ENCODE measurements around the gene TMEM14B. TPM values are rescaled to one million over a fixed set of nuclear protein-coding genes. Genes with fewer than 3 reads are reported as not detected.
A peak's percentile ranks its signal among the peaks of the same experiment; 100 is the strongest.

The TMEM14B gene
- total and polyA plus RNA-seq, 9 of the 15 experiments (the other 6 are each of a cell fraction or from before 2014, with no cell fraction given): 174 to 862 (median 263) TPM

DNA sequence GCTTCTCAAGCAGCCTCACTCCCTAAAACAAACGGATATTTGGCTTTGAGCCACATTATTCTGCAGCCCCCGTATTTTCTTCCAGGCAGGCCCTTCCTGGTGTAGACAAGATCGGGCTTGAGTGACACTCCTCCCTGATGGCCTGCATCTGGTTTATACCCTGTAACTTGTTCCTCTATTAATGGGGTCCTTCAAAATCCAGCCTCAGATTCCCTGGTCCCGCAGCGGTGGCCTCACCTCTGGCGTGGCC is 25.1 kb upstream of the TMEM14B start (continued):
- TF ChIP-seq, protein P1, sequence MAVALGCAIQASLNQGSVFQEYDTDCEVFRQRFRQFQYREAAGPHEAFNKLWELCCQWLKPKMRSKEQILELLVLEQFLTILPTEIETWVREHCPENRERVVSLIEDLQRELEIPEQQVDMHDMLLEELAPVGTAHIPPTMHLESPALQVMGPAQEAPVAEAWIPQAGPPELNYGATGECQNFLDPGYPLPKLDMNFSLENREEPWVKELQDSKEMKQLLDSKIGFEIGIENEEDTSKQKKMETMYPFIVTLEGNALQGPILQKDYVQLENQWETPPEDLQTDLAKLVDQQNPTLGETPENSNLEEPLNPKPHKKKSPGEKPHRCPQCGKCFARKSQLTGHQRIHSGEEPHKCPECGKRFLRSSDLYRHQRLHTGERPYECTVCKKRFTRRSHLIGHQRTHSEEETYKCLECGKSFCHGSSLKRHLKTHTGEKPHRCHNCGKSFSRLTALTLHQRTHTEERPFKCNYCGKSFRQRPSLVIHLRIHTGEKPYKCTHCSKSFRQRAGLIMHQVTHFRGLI (CRISPR knock-in tag; IDR thresholded peaks at IDR 0.05): no peak
- TF ChIP-seq ZNF75A (CRISPR knock-in tag; IDR thresholded peaks at IDR 0.05) (0 out of 2 replicates have a peak, but pooled peaks have one; percentile 57), ILF3 (IDR thresholded peaks at IDR 0.05; ENCODE audit: borderline replicate concordance) (no peak), ZNF274 (IDR thresholded peaks at IDR 0.05; ENCODE audit: borderline replicate concordance, low read depth, low read length) (no peak), L3MBTL2 (IDR thresholded peaks at IDR 0.05) (peak; percentile 98), NR2C2 (CRISPR knock-in tag; IDR thresholded peaks at IDR 0.05) (no peak), NR2C2 (tag; IDR thresholded peaks at IDR 0.05) (0 out of 2 replicates have a peak, but pooled peaks have one; percentile 38), ZNF212 (CRISPR knock-in tag; IDR thresholded peaks at IDR 0.05) (0 out of 2 replicates have a peak, but pooled peaks have one; percentile 73), ZNF217 (CRISPR knock-in tag; IDR thresholded peaks at IDR 0.05) (no peak), PHF21A (IDR thresholded peaks at IDR 0.05; ENCODE audit: borderline replicate concordance, low read depth) (no peak), CEBPG (CRISPR knock-in tag; IDR thresholded peaks at IDR 0.05) (no peak), CEBPG (tag; conservative IDR thresholded peaks at IDR 0.05 in 1 of 2, IDR thresholded peaks at IDR 0.05 in 1 of 2) (peak; percentile 72 to 89; a peak in 3 of 4 replicates), C11orf30 (IDR thresholded peaks at IDR 0.05; ENCODE audit: low read depth) (no peak), OTX1 (CRISPR knock-in tag; IDR thresholded peaks at IDR 0.05) (no peak), HMGN3 (IDR thresholded peaks at IDR 0.05; ENCODE audit: borderline replicate concordance, extremely low read depth, insufficient read length, low read depth, low read length) (no peak), MCM7 (IDR thresholded peaks at IDR 0.05) (no peak), PHB2 (IDR thresholded peaks at IDR 0.05; ENCODE audit: low read depth) (no peak), SAP30 (IDR thresholded peaks at IDR 0.05; ENCODE audit: borderline replicate concordance, insufficient read depth, low read depth, low read length, poor library complexity, severe bottlenecking) (peak; percentile 40), ZNF551 (CRISPR knock-in tag; IDR thresholded peaks at IDR 0.05) (no peak), MCM5 (IDR thresholded peaks at IDR 0.05; ENCODE audit: low read depth) (no peak)
- TF ChIP-seq, protein P2, sequence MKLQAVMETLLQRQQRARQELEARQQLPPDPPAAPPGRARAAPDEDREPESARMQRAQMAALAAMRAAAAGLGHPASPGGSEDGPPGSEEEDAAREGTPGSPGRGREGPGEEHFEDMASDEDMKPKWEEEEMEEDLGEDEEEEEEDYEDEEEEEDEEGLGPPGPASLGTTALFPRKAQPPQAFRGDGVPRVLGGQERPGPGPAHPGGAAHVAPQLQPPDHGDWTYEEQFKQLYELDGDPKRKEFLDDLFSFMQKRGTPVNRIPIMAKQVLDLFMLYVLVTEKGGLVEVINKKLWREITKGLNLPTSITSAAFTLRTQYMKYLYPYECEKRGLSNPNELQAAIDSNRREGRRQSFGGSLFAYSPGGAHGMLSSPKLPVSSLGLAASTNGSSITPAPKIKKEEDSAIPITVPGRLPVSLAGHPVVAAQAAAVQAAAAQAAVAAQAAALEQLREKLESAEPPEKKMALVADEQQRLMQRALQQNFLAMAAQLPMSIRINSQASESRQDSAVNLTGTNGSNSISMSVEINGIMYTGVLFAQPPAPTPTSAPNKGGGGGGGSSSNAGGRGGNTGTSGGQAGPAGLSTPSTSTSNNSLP (IDR thresholded peaks at IDR 0.05; ENCODE audit: borderline replicate concordance, low read depth, low read length): no peak
- TF ChIP-seq, protein P3, sequence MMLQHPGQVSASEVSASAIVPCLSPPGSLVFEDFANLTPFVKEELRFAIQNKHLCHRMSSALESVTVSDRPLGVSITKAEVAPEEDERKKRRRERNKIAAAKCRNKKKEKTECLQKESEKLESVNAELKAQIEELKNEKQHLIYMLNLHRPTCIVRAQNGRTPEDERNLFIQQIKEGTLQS (IDR thresholded peaks at IDR 0.05): peak; percentile 63; the same call in 1 of the 2 replicates
- TF ChIP-seq, protein P3 (CRISPR knock-in tag; conservative IDR thresholded peaks at IDR 0.05): no peak
- TF ChIP-seq, protein P4, sequence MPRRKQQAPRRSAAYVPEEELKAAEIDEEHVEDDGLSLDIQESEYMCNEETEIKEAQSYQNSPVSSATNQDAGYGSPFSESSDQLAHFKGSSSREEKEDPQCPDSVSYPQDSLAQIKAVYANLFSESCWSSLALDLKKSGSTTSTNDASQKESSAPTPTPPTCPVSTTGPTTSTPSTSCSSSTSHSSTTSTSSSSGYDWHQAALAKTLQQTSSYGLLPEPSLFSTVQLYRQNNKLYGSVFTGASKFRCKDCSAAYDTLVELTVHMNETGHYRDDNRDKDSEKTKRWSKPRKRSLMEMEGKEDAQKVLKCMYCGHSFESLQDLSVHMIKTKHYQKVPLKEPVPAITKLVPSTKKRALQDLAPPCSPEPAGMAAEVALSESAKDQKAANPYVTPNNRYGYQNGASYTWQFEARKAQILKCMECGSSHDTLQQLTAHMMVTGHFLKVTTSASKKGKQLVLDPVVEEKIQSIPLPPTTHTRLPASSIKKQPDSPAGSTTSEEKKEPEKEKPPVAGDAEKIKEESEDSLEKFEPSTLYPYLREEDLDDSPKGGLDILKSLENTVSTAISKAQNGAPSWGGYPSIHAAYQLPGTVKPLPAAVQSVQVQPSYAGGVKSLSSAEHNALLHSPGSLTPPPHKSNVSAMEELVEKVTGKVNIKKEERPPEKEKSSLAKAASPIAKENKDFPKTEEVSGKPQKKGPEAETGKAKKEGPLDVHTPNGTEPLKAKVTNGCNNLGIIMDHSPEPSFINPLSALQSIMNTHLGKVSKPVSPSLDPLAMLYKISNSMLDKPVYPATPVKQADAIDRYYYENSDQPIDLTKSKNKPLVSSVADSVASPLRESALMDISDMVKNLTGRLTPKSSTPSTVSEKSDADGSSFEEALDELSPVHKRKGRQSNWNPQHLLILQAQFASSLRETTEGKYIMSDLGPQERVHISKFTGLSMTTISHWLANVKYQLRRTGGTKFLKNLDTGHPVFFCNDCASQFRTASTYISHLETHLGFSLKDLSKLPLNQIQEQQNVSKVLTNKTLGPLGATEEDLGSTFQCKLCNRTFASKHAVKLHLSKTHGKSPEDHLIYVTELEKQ (CRISPR knock-in tag; IDR thresholded peaks at IDR 0.05): peak; percentile 36; the same call in 1 of the 2 replicates
